H7 (cell line): ENCODE data around the gene CMBL. TPM values are rescaled to one million over a fixed set of nuclear protein-coding genes. Genes with fewer than 3 reads are reported as not detected.

ENCODE experiments used
- DNase-seq: peaks from one replicate; pipeline ENCODE4 v3.0.0; 2012
- H3K27me3 ChIP-seq: 2 replicates; pipeline ENCODE4 v1.6.0; 2011; ENCODE audit warnings: mild to moderate bottlenecking, low read length; ENCODE audit not compliant: control insufficient read depth, insufficient read depth
- H3K36me3 ChIP-seq: replicated peaks from 2 replicates; pipeline ENCODE4 v1.5.1; 2011; ENCODE audit warnings: low read length; ENCODE audit not compliant: control insufficient read depth, insufficient read depth
- H3K4me3 ChIP-seq: 2 replicates; pipeline ENCODE4 v1.5.1; 2011; ENCODE audit warnings: low read depth, mild to moderate bottlenecking, control low read depth, low read length, moderate library complexity; ENCODE audit not compliant: insufficient read depth
- total RNA-seq: library from RNA; depleted of rRNA; stranded (reverse); fragments of >200 nt; shearing (Covaris generic); gene quantifications from 2 replicates; pipeline ENCODE4 v1.2.3, GENCODE V29; 2014; rRNA removed

The CMBL gene
- total RNA-seq, 1 experiment from 2014 or later = 5.3 TPM

- H3K36me3 ChIP-seq = no peaks in the 10 kb centered on the region; the same call in 1 of the 2 replicates
- no peak for DNase-seq
- no peak overlapping the region for H3K4me3 ChIP-seq
- H3K27me3 ChIP-seq = no peaks in the 10 kb centered on the region
Observed at GRCh38 chr5:10228288-10228687, 79.4 kb downstream of the CMBL start.

Other genes with a start within 250 kb of the CMBL start
- gene ATPSCKMT, start 58.0 kb downstream of the CMBL start, total RNA-seq = 11.9 and 14.5 TPM in 2 replicates
- gene CCT5, start 57.6 kb downstream of the CMBL start, total RNA-seq = 994 and 1,018 TPM in 2 replicates
- gene MARCHF6, start 45.8 kb upstream of the CMBL start, total RNA-seq = 38.0 and 55.4 TPM in 2 replicates
- 0.26 TPM in 1 of 2 replicates, not detected in the other for gene ROPN1L, start 134.0 kb upstream of the CMBL start, total RNA-seq